ENCODE results near the gene SMKR1.
"Not testable (repeated sequence)": the region's sequence is repeated elsewhere in the genome, so short reads cannot be mapped to it uniquely, and the experiment has no call there.

SMKR1 gene

DNA sequence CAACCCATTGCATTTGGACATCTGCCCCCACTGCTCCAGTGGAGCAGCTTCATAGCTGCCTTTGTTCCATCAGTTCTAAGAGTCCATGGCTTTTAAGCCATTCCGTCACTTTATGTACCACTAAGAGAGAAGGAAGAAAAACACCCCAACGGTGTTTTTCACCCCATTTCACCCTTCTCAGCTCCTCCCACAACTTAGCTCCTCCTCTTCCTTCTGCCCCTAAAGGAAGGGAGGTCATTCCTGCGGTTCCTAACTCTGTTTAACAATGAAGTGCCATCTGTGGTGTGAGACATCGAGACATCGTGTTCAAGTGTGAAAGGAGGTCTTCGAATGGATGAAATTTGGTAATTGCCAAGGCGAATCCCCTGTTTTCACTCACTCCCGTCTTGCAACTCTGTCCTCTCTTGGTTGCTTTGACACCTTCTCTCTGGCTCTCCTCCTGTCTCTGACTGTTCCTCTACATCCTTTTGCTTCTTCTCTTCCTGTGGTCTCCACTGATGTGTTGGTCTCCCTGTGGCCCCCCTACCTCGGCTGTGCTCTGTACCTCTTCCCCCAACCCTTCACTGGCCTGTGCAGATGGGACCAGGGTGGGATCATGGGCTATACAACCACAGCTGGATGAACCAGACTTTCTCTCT is 23.0 kb downstream of the SMKR1 start:
- no peak for DNase-seq (ENCODE audit: low read depth)

GRCh38 chr7:129529643-129530042 is 27.3 kb downstream of the SMKR1 start:
- no peak for DNase-seq (ENCODE audit: low read depth)

- DNase-seq (ENCODE audit: low read depth), result peak; percentile 28
Measured at GRCh38 chr7:129530795-129531391, 28.6 kb downstream of the SMKR1 start.

DNA sequence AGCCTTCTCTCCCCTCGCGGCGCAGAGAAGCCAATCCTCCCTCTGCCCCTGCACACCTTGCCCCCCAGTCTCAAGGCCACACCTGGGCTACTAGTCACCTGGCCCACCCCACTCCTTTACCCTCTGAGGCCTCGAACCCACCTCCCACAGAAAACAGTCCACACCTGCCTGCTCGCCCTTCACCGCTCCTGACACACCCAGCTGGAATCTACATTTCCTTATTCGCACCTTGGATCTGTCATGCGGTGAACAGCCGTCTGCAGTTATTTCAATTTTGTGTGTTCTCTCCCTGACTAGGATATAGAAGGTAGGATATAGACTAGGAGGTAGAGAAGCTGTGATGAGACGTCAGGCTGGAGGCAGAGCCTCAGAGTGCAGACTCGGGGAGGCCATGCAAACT is 29.4 kb downstream of the SMKR1 start:
- DNase-seq (ENCODE audit: low read depth), result no peak

GRCh38 chr7:129532375-129532774 is 30.0 kb downstream of the SMKR1 start:
- no peak for DNase-seq (ENCODE audit: low read depth)

DNA sequence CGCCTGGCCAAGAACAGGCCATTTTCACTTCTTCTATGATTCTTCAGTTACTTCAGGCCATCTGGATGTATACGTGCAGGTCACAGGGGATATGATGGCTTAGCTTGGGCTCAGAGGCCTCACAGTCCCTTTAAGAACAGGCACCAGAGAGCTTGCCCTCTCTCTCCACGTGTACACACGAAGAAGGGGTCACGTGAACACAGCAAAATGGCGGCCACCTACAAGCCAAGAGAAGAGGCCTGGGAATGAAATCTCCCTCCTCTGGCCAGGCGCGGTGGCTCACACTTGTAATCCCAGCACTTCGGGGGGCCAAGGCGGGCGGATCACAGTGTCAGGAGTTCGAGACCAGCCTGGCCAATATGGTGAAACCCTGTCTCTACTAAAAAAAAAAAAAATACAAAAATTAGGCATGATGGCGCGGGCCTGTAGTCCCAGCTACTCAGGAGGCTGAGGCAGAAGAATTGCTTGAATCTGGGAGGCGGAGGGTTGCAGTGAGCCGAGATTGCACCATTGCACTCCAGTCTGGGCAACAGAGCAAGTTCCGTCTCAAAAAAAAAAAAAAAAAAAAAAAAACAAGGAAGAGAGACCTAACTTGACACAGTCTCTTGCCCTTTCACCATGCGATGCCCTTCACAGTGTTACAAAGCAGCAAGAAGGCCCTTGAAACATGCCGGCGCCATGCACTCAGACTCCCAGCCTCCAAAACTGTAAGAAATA is 32.4 kb downstream of the SMKR1 start:
- not testable (repeated sequence) for DNase-seq (ENCODE audit: low read depth)

DNA sequence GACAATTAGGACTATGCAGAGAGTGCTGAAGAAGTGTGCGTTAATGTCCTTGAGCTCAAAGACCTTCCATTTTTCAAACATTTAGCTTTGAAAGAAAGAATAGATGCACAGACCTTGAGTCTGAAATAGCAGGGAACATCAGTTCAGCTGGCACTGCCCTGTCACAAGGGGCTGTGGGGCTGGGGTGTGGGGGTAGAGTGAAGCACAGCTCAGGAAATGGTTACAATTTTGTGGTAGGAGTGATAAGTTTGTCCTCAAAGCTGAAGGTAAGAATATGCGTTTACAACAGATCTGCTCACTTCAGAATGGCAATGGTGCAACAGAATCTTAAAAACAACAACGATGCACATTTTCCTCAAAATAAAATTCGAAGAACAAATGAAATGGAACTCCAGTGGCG is 33.6 kb downstream of the SMKR1 start:
- DNase-seq (ENCODE audit: low read depth), result no peak

- DNase-seq (ENCODE audit: low read depth), result no peak
Measured at GRCh38 chr7:129536323-129536722, 34.0 kb downstream of the SMKR1 start.

GRCh38 chr7:129538790-129539189 is 36.5 kb downstream of the SMKR1 start:
- no peak for DNase-seq (ENCODE audit: low read depth)

DNA sequence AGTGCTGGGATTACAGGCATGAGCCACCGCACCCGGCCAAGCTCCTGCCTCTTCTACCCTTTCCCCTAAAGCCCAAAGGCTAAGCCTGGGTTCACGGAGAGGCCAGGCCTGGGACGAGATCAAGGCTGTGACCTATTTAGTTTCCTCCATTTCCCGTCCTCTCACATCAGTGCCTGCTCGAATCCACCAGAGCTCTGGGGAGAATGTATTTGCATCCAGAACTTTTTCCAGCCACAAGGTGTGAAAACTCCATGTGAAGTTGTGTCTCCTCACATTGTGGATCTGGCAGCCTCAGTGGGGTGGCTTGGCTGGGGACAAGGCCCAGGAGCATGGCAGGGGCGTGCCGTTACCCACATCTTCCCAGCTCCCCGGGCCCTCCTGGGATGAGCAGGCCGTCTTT is 38.0 kb downstream of the SMKR1 start:
- DNase-seq (ENCODE audit: low read depth), result no peak

GRCh38 chr7:129544700-129545099 is 42.4 kb downstream of the SMKR1 start:
- no peak for DNase-seq (ENCODE audit: low read depth)

- DNase-seq (ENCODE audit: low read depth), result no peak
Measured at GRCh38 chr7:129550693-129551360, 48.5 kb downstream of the SMKR1 start.

- DNase-seq (ENCODE audit: low read depth), result no peak
Measured at GRCh38 chr7:129553899-129554461, 51.6 kb downstream of the SMKR1 start.

GRCh38 chr7:129556607-129557133 is 54.3 kb downstream of the SMKR1 start:
- no peak for DNase-seq (ENCODE audit: low read depth)

DNA sequence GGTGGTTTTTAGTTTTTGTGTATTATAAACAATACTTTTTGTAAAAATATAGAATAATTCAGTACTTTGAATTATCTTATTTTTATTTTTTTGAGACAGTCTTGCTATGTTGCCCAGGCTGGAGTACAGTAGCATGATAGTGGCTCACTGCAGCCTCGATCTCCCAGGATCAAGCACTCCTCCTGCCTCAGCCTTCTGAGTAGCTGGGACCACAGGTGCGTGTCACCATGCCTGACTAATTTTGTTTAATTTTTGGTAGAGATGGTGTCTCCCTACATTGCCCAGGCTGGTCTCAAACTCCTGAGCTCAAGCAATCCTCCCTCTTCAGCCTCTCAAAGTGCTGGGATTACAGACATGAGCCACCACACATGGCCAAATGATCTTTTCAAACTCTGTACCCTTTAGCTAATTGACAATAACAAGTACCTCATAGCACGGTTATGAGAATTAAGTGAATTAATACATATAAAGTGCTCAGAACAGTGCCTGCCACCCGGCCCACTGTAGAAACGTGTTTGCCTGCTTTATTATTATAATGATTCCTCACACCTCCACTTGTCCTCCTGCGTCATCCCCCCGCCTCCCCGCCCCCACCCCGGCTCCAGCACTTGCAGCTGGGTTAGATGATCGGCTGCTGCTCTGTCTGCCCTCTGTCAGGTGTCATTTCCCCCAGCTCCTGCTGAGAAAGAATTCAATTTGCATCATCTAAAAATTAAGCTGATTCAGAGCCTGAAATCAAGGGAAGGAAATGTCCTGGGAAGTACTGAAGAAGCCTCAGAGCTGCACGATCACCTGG is 55.6 kb downstream of the SMKR1 start:
- DNase-seq (ENCODE audit: low read depth), result no peak

GRCh38 chr7:129559564-129559963 is 57.2 kb downstream of the SMKR1 start:
- no peak for DNase-seq (ENCODE audit: low read depth)

- no peak for DNase-seq (ENCODE audit: low read depth)
Measured at GRCh38 chr7:129560831-129561230, 58.5 kb downstream of the SMKR1 start.

GRCh38 chr7:129561677-129562359 is 59.5 kb downstream of the SMKR1 start:
- no peak for DNase-seq (ENCODE audit: low read depth)

All from non-pigmented ciliary epithelial cell (primary cell).